Transverse colon (tissue), 3 donors: ENCODE measurements around the gene CLCA4.

Experiments
- CTCF ChIP-seq, 5 experiments: fragments of 200-600 bp in 3 of 5; fragments of 450-650 bp in 2 of 5; sonication (generic) in 3 of 5; IDR thresholded peaks; 1 replicate in 2 of 5; 2 replicates in 3 of 5; pipeline ENCODE4 v1.5.1; 2016 to 2017; ENCODE audit warnings: antibody characterized with exemption in 5 of 5, inconsistent platforms in 3 of 5, mild to moderate bottlenecking in 2 of 5, moderate library complexity in 1 of 5
- POLR2A ChIP-seq: fragments of 450-650 bp; IDR thresholded peaks from one replicate; pipeline ENCODE4 v1.6.1; 2016; ENCODE audit warnings: antibody characterized with exemption, mild to moderate bottlenecking, moderate library complexity

- no peak for TF ChIP-seq CTCF (IDR thresholded peaks at IDR 0.05)
- TF ChIP-seq POLR2A = no peak
Measured at GRCh38 chr1:86596741-86597290, 49.9 kb downstream of the CLCA4 start.
